Tibial artery (tissue), 4 donors: ENCODE results near the gene DAPK2.
A peak's percentile ranks its signal among the peaks of the same experiment; 100 is the strongest.
"Not testable (repeated sequence)": the region's sequence is repeated elsewhere in the genome, so short reads cannot be mapped to it uniquely, and the experiment has no call there.

Experiments
- DNase-seq, 2 donors: peaks; one replicate each; pipeline ENCODE4 v3.0.0-alpha.2; 2019
- H3K27ac ChIP-seq, 2 donors: fragments of 200-600 bp; sonication (generic) in 1 of 2; 1 replicate in 1 of 2; 2 replicates in 1 of 2; pipeline ENCODE4 v1.5.1; 2018 to 2019; ENCODE audit warnings: mild to moderate bottlenecking in 1 of 2
- H3K27me3 ChIP-seq, 2 donors: fragments of 200-600 bp; sonication (generic) in 1 of 2; one replicate each; pipeline versions ENCODE4 v1.5.1 to v1.6.0; 2016 to 2019
- H3K36me3 ChIP-seq, 3 donors: fragments of 200-600 bp; sonication (generic) in 2 of 3; one replicate each; pipeline ENCODE4 v1.5.1; 2016 to 2019; ENCODE audit warnings: mild to moderate bottlenecking in 2 of 3
- H3K4me1 ChIP-seq, 4 donors: fragments of 200-600 bp; sonication (generic) in 2 of 4; 1 replicate in 3 of 4; 2 replicates in 1 of 4; pipeline ENCODE4 v1.5.1; 2016 to 2019
- H3K4me3 ChIP-seq, 2 donors: fragments of 200-600 bp; sonication (generic) in 1 of 2; 1 replicate in 1 of 2; 2 replicates in 1 of 2; pipeline ENCODE4 v1.5.1; 2018 to 2019; ENCODE audit warnings: mild to moderate bottlenecking in 2 of 2
- H3K9me3 ChIP-seq, 3 donors: fragments of 200-600 bp; sonication (generic) in 1 of 3; one replicate each; pipeline ENCODE4 v1.5.1; 2016 to 2019
- CTCF ChIP-seq, 2 experiments: fragments of 200-600 bp in 1 of 2; fragments of 450-650 bp in 1 of 2; IDR thresholded peaks; one replicate each; pipeline ENCODE4 v1.5.1; 2017 to 2019; ENCODE audit warnings: antibody characterized with exemption in 2 of 2, mild to moderate bottlenecking in 1 of 2, moderate library complexity in 1 of 2
- intact Hi-C: fragments of 100-400 bp; cut with DNase I; formaldehyde crosslinking; loops from one replicate; pipeline ENCODE4 v1.15.0; 2023; ENCODE audit warnings: low total_unique reads

Gene DAPK2

GRCh38 chr15:64092075-64092820 lies 46.0 kb upstream of the DAPK2 start:
- intact Hi-C loops: loop anchor here (5.0 kb wide), 1 partner anchor 70 kb away; the partner anchor contains the start of gene PPIB
- Histone ChIP-seq H3K4me1 (peaks cover 0 to 42% (median 16%) of the 10 kb centered on the region in 4 donors), H3K27me3 (no peaks in the 10 kb centered on the region), H3K4me3 (peak overlapping the region in 1 of 2 donors; percentile 62), H3K9me3 (no peaks in the 10 kb centered on the region), H3K27ac (peak overlapping the region in 1 of 2 donors; percentile 90), H3K36me3 (peaks cover 7 to 20% (median 13%) of the 10 kb centered on the region in 3 donors)
- DNase-seq: no peak
- TF ChIP-seq CTCF (IDR thresholded peaks at IDR 0.05): no peak

- intact Hi-C loops: loop anchor here (5.0 kb wide), 1 partner anchor 72 kb away; the partner anchor contains the start of gene PPIB
- H3K9me3 ChIP-seq: no peaks in the 10 kb centered on the region
- H3K4me1 ChIP-seq: peaks cover 0 to 33% (median 13%) of the 10 kb centered on the region in 4 donors
- no peak overlapping the region for H3K27ac ChIP-seq
- H3K27me3 ChIP-seq: no peaks in the 10 kb centered on the region
- H3K36me3 ChIP-seq: peaks cover 10 to 33% (median 20%) of the 10 kb centered on the region in 3 donors
- TF ChIP-seq CTCF (IDR thresholded peaks at IDR 0.05): no peak
- H3K4me3 ChIP-seq: no peak overlapping the region
- DNase-seq: peak in 1 of 2 donors; percentile 52
Observed at GRCh38 chr15:64090527-64090926, 44.2 kb upstream of the DAPK2 start.

GRCh38 chr15:64089543-64090280 lies 43.4 kb upstream of the DAPK2 start:
- no peaks in the 10 kb centered on the region for H3K27me3 ChIP-seq
- intact Hi-C loops: loop anchor here (5.0 kb wide), 1 partner anchor 73 kb away; the partner anchor contains the start of gene PPIB
- no peak for DNase-seq
- H3K27ac ChIP-seq: no peak overlapping the region
- peaks cover 0 to 25% (median 9%) of the 10 kb centered on the region in 4 donors for H3K4me1 ChIP-seq
- H3K36me3 ChIP-seq: peaks cover 11 to 42% (median 28%) of the 10 kb centered on the region in 3 donors
- no peaks in the 10 kb centered on the region for H3K9me3 ChIP-seq
- no peak overlapping the region for H3K4me3 ChIP-seq
- TF ChIP-seq CTCF (IDR thresholded peaks at IDR 0.05): no peak

- DNase-seq: no peak
- no peak for TF ChIP-seq CTCF (IDR thresholded peaks at IDR 0.05)
Observed at GRCh38 chr15:64082757-64083156, 36.5 kb upstream of the DAPK2 start.

GRCh38 chr15:64073496-64073895 lies 27.2 kb upstream of the DAPK2 start:
- H3K27ac ChIP-seq, H3K9me3 ChIP-seq, intact Hi-C loops, H3K4me3 ChIP-seq, H3K27me3 ChIP-seq, DNase-seq: not testable (repeated sequence)
- Histone ChIP-seq H3K36me3 (peaks cover 6 to 26% (median 6%) of the 10 kb centered on the region in 3 donors), H3K4me1 (peaks cover 0 to 26% (median 20%) of the 10 kb centered on the region in 4 donors)

More at GRCh38 chr15:64082757-64083156, 36.5 kb upstream of the DAPK2 start:
- no peaks in the 10 kb centered on the region for H3K9me3 ChIP-seq
- H3K4me3 ChIP-seq: no peak overlapping the region
- no peaks in the 10 kb centered on the region for H3K4me1 ChIP-seq
- intact Hi-C loops: no loop called here
- no peak overlapping the region for H3K27ac ChIP-seq
- H3K36me3 ChIP-seq: peaks cover 24 to 69% (median 36%) of the 10 kb centered on the region in 3 donors
- no peaks in the 10 kb centered on the region for H3K27me3 ChIP-seq
